ENCODE results near the gene TMEM272.
"Not testable (repeated sequence)": the region's sequence is repeated elsewhere in the genome, so short reads cannot be mapped to it uniquely, and the experiment has no call there.

The TMEM272 gene

GRCh38 chr13:51824712-51825111 is 20.3 kb downstream of the TMEM272 start:
- 93 to 95% methylated on average over 8 to 9 of the region's 11 CpGs for WGBS, 2 experiments (ENCODE audit: insufficient coverage in 2 of 2)
- not testable (repeated sequence) for H3K4me3 ChIP-seq (ENCODE audit: extremely low read depth, insufficient read depth, low read length, poor library complexity, severe bottlenecking); H3K9me3 ChIP-seq (ENCODE audit: control insufficient read depth, low read length); H3K36me3 ChIP-seq (ENCODE audit: control insufficient read depth, insufficient read depth, low read length); H3K4me1 ChIP-seq (ENCODE audit: control insufficient read depth, insufficient read depth, low read length, poor library complexity, severe bottlenecking); H3K27ac ChIP-seq (ENCODE audit: low read depth, low read length, severe bottlenecking)

GRCh38 chr13:51823863-51824262 is 21.1 kb downstream of the TMEM272 start:
- Histone ChIP-seq H3K27ac (ENCODE audit: low read depth, low read length, severe bottlenecking) (no peak overlapping the region), H3K4me1 (ENCODE audit: control insufficient read depth, insufficient read depth, low read length, poor library complexity, severe bottlenecking) (no peaks in the 10 kb centered on the region)
- 60 to 83% methylated on average over 1 of the region's 2 CpGs for WGBS, 2 experiments (ENCODE audit: insufficient coverage in 2 of 2)

GRCh38 chr13:51823359-51823758 is 21.6 kb downstream of the TMEM272 start:
- Histone ChIP-seq H3K36me3 (ENCODE audit: control insufficient read depth, insufficient read depth, low read length) (no peaks in the 10 kb centered on the region), H3K9me3 (ENCODE audit: control insufficient read depth, low read length) (no peaks in the 10 kb centered on the region), H3K27ac (ENCODE audit: low read depth, low read length, severe bottlenecking) (no peak overlapping the region), H3K4me3 (ENCODE audit: extremely low read depth, insufficient read depth, low read length, poor library complexity, severe bottlenecking) (no peak overlapping the region), H3K4me1 (ENCODE audit: control insufficient read depth, insufficient read depth, low read length, poor library complexity, severe bottlenecking) (no peaks in the 10 kb centered on the region)
- WGBS, 2 experiments (ENCODE audit: insufficient coverage in 2 of 2): 82 to 85% methylated on average over 2 of the region's 2 CpGs

More at GRCh38 chr13:51823863-51824262, 21.1 kb downstream of the TMEM272 start:
- no peak overlapping the region for H3K4me3 ChIP-seq (ENCODE audit: extremely low read depth, insufficient read depth, low read length, poor library complexity, severe bottlenecking)
- H3K36me3 ChIP-seq (ENCODE audit: control insufficient read depth, insufficient read depth, low read length): no peaks in the 10 kb centered on the region
- H3K9me3 ChIP-seq (ENCODE audit: control insufficient read depth, low read length): no peaks in the 10 kb centered on the region

- no peaks in the 10 kb centered on the region for H3K9me3 ChIP-seq (ENCODE audit: control insufficient read depth, low read length)
- 90 to 96% methylated on average over 12 of the region's 13 CpGs for WGBS, 2 experiments (ENCODE audit: insufficient coverage in 2 of 2)
- H3K36me3 ChIP-seq (ENCODE audit: control insufficient read depth, insufficient read depth, low read length): no peaks in the 10 kb centered on the region
- H3K4me3 ChIP-seq (ENCODE audit: extremely low read depth, insufficient read depth, low read length, poor library complexity, severe bottlenecking): no peak overlapping the region
- no peak overlapping the region for H3K27ac ChIP-seq (ENCODE audit: low read depth, low read length, severe bottlenecking)
- no peaks in the 10 kb centered on the region for H3K4me1 ChIP-seq (ENCODE audit: control insufficient read depth, insufficient read depth, low read length, poor library complexity, severe bottlenecking)
These were observed 22.7 kb downstream of the TMEM272 start for GRCh38 chr13:51822106-51822815.

- H3K9me3 ChIP-seq (ENCODE audit: control insufficient read depth, low read length): no peaks in the 10 kb centered on the region
- no peak overlapping the region for H3K4me3 ChIP-seq (ENCODE audit: extremely low read depth, insufficient read depth, low read length, poor library complexity, severe bottlenecking)
- H3K36me3 ChIP-seq (ENCODE audit: control insufficient read depth, insufficient read depth, low read length): no peaks in the 10 kb centered on the region
- no peaks in the 10 kb centered on the region for H3K4me1 ChIP-seq (ENCODE audit: control insufficient read depth, insufficient read depth, low read length, poor library complexity, severe bottlenecking)
- H3K27ac ChIP-seq (ENCODE audit: low read depth, low read length, severe bottlenecking): no peak overlapping the region
- 88% methylated on average over 1 of the region's 2 CpGs; no CpG with 5 or more reads in 1 of the 2 experiments for WGBS, 2 experiments (ENCODE audit: insufficient coverage in 2 of 2)
These were observed 23.4 kb downstream of the TMEM272 start for GRCh38 chr13:51821606-51822005.

- no peaks in the 10 kb centered on the region for H3K4me1 ChIP-seq (ENCODE audit: control insufficient read depth, insufficient read depth, low read length, poor library complexity, severe bottlenecking)
- no peaks in the 10 kb centered on the region for H3K36me3 ChIP-seq (ENCODE audit: control insufficient read depth, insufficient read depth, low read length)
- H3K9me3 ChIP-seq (ENCODE audit: control insufficient read depth, low read length): no peaks in the 10 kb centered on the region
- no peak overlapping the region for H3K4me3 ChIP-seq (ENCODE audit: extremely low read depth, insufficient read depth, low read length, poor library complexity, severe bottlenecking)
- no peak overlapping the region for H3K27ac ChIP-seq (ENCODE audit: low read depth, low read length, severe bottlenecking)
- 83 to 92% methylated on average over 3 to 4 of the region's 4 CpGs for WGBS, 2 experiments (ENCODE audit: insufficient coverage in 2 of 2)
These were observed 24.9 kb downstream of the TMEM272 start for GRCh38 chr13:51820016-51820597.

GRCh38 chr13:51819544-51819943 is 25.4 kb downstream of the TMEM272 start:
- H3K36me3 ChIP-seq (ENCODE audit: control insufficient read depth, insufficient read depth, low read length): no peaks in the 10 kb centered on the region
- no peaks in the 10 kb centered on the region for H3K9me3 ChIP-seq (ENCODE audit: control insufficient read depth, low read length)
- no peak overlapping the region for H3K27ac ChIP-seq (ENCODE audit: low read depth, low read length, severe bottlenecking)
- H3K4me1 ChIP-seq (ENCODE audit: control insufficient read depth, insufficient read depth, low read length, poor library complexity, severe bottlenecking): no peaks in the 10 kb centered on the region
- H3K4me3 ChIP-seq (ENCODE audit: extremely low read depth, insufficient read depth, low read length, poor library complexity, severe bottlenecking): no peak overlapping the region
- 75 to 93% methylated on average over 1 to 2 of the region's 3 CpGs for WGBS, 2 experiments (ENCODE audit: insufficient coverage in 2 of 2)

- Histone ChIP-seq H3K4me1 (ENCODE audit: control insufficient read depth, insufficient read depth, low read length, poor library complexity, severe bottlenecking) (no peaks in the 10 kb centered on the region), H3K36me3 (ENCODE audit: control insufficient read depth, insufficient read depth, low read length) (no peaks in the 10 kb centered on the region), H3K4me3 (ENCODE audit: extremely low read depth, insufficient read depth, low read length, poor library complexity, severe bottlenecking) (no peak overlapping the region), H3K9me3 (ENCODE audit: control insufficient read depth, low read length) (no peaks in the 10 kb centered on the region), H3K27ac (ENCODE audit: low read depth, low read length, severe bottlenecking) (no peak overlapping the region)
- 67 to 78% methylated on average over 5 to 8 of the region's 9 CpGs for WGBS, 2 experiments (ENCODE audit: insufficient coverage in 2 of 2)
These were observed 26.0 kb downstream of the TMEM272 start for GRCh38 chr13:51818781-51819511.

GRCh38 chr13:51818276-51818675 is 26.7 kb downstream of the TMEM272 start:
- no peaks in the 10 kb centered on the region for H3K4me1 ChIP-seq (ENCODE audit: control insufficient read depth, insufficient read depth, low read length, poor library complexity, severe bottlenecking)
- H3K4me3 ChIP-seq (ENCODE audit: extremely low read depth, insufficient read depth, low read length, poor library complexity, severe bottlenecking): no peak overlapping the region
- no peaks in the 10 kb centered on the region for H3K9me3 ChIP-seq (ENCODE audit: control insufficient read depth, low read length)
- 100% methylated on average over 1 to 4 of the region's 4 CpGs for WGBS, 2 experiments (ENCODE audit: insufficient coverage in 2 of 2)
- no peak overlapping the region for H3K27ac ChIP-seq (ENCODE audit: low read depth, low read length, severe bottlenecking)
- H3K36me3 ChIP-seq (ENCODE audit: control insufficient read depth, insufficient read depth, low read length): no peaks in the 10 kb centered on the region

- Histone ChIP-seq H3K9me3 (ENCODE audit: control insufficient read depth, low read length) (no peaks in the 10 kb centered on the region), H3K4me3 (ENCODE audit: extremely low read depth, insufficient read depth, low read length, poor library complexity, severe bottlenecking) (no peak overlapping the region), H3K36me3 (ENCODE audit: control insufficient read depth, insufficient read depth, low read length) (no peaks in the 10 kb centered on the region), H3K27ac (ENCODE audit: low read depth, low read length, severe bottlenecking) (no peak overlapping the region), H3K4me1 (ENCODE audit: control insufficient read depth, insufficient read depth, low read length, poor library complexity, severe bottlenecking) (no peaks in the 10 kb centered on the region)
- 84 to 85% methylated on average over 6 to 7 of the region's 8 CpGs for WGBS, 2 experiments (ENCODE audit: insufficient coverage in 2 of 2)
These were observed 27.3 kb downstream of the TMEM272 start for GRCh38 chr13:51817717-51818116.
